HEK293 (cell line): Measurements from ENCODE around the gene ARHGAP42.

ENCODE experiments used
- CTCF ChIA-PET: fragments of 350-600 bp; formaldehyde crosslinking; extraction: SDS; loops from one replicate; lab custom pipeline; 2021; ENCODE audit warnings: antibody characterized with exemption; lab: Yijun Ruan, JAX
- POLR2A ChIA-PET: fragments of 300-600 bp; formaldehyde crosslinking; extraction: SDS; loops from one replicate; lab custom pipeline; 2020; ENCODE audit warnings: antibody characterized with exemption, inconsistent platforms; lab: Yijun Ruan, JAX
- H3K27ac ChIP-seq: fragments of 200-500 bp; sonication (Bioruptor generic); 2 replicates; pipeline ENCODE4 v1.5.1; 2014; ENCODE audit warnings: low read depth, low read length, control low read depth, inconsistent platforms; ENCODE audit errors: extremely low read depth
- H3K36me3 ChIP-seq, 2 experiments: fragments of 200-500 bp in 1 of 2; sonication (Bioruptor generic) in 1 of 2; 1 replicate in 1 of 2; 2 replicates in 1 of 2; pipeline ENCODE4 v1.5.1; 2014 to 2017; ENCODE audit warnings: inconsistent platforms in 2 of 2, low read length in 2 of 2; ENCODE audit not compliant: control insufficient read depth in 2 of 2, insufficient read depth in 1 of 2
- H3K4me1 ChIP-seq: fragments of 200-500 bp; sonication (Bioruptor generic); 2 replicates; pipeline ENCODE4 v1.5.1; 2014; ENCODE audit warnings: mild to moderate bottlenecking, low read length, inconsistent platforms; ENCODE audit not compliant: control insufficient read depth, insufficient read depth
- H3K4me3 ChIP-seq: 2 replicates; pipeline ENCODE4 v1.5.1; 2011; ENCODE audit warnings: low read depth, mild to moderate bottlenecking, control low read depth, low read length, moderate library complexity
- H3K9me3 ChIP-seq: fragments of 200-500 bp; sonication (Bioruptor generic); 2 replicates; pipeline ENCODE4 v1.5.1; 2014; ENCODE audit warnings: low read depth, low read length, inconsistent platforms; ENCODE audit not compliant: control insufficient read depth, insufficient read depth
- FEZF1 ChIP-seq: fragments of 450-650 bp; formaldehyde crosslinking; IDR thresholded peaks from 2 replicates; pipeline ENCODE4 v1.5.1; 2016; ENCODE audit warnings: missing biosample characterization, missing genetic modification characterization
- IKZF3 ChIP-seq: fragments of 450-650 bp; IDR thresholded peaks from 2 replicates; pipeline ENCODE4 v1.5.0; 2018; ENCODE audit warnings: missing biosample characterization, mild to moderate bottlenecking, missing genetic modification characterization, moderate library complexity
- KLF1 ChIP-seq: fragments of 450-650 bp; formaldehyde crosslinking; IDR thresholded peaks from 2 replicates; pipeline ENCODE4 v1.5.1; 2016; ENCODE audit warnings: missing biosample characterization, missing genetic modification characterization
- MEIS1 ChIP-seq: sonication (generic); formaldehyde crosslinking; IDR thresholded peaks from 2 replicates; pipeline ENCODE4 v1.8.1; 2022; ENCODE audit warnings: missing genetic modification reagents, mild to moderate bottlenecking, borderline replicate concordance
- PRDM6 ChIP-seq: fragments of 450-650 bp; formaldehyde crosslinking; IDR thresholded peaks from 2 replicates; pipeline ENCODE4 v1.5.1; 2017; ENCODE audit warnings: missing biosample characterization, missing genetic modification characterization
- SCRT2 ChIP-seq: fragments of 450-650 bp; formaldehyde crosslinking; IDR thresholded peaks from 2 replicates; pipeline ENCODE4 v1.5.1; 2016; ENCODE audit warnings: missing biosample characterization, missing genetic modification characterization
- SETDB1 ChIP-seq: IDR thresholded peaks from one replicate; pipeline ENCODE4 v1.6.1; 2017; ENCODE audit warnings: mild to moderate bottlenecking, low read length, moderate library complexity, mixed read lengths; ENCODE audit not compliant: insufficient read length
- SP3 ChIP-seq: fragments of 450-650 bp; formaldehyde crosslinking; IDR thresholded peaks from 2 replicates; pipeline ENCODE4 v1.5.1; 2016; ENCODE audit warnings: missing biosample characterization, missing genetic modification characterization
- ZBTB10 ChIP-seq: fragments of 450-650 bp; formaldehyde crosslinking; IDR thresholded peaks from 2 replicates; pipeline ENCODE4 v1.5.1; 2016; ENCODE audit warnings: missing biosample characterization, missing genetic modification characterization
- ZBTB7A ChIP-seq: fragments of 450-650 bp; formaldehyde crosslinking; IDR thresholded peaks from 2 replicates; pipeline ENCODE4 v1.5.1; 2016; ENCODE audit warnings: low read depth, missing biosample characterization, missing genetic modification characterization
- ZFHX2 ChIP-seq: fragments of 450-650 bp; formaldehyde crosslinking; conservative IDR thresholded peaks from 2 replicates; pipeline ENCODE4 v1.5.1; 2016; ENCODE audit warnings: missing biosample characterization, missing genetic modification characterization
- ZFP37 ChIP-seq: fragments of 450-650 bp; formaldehyde crosslinking; IDR thresholded peaks from 2 replicates; pipeline ENCODE4 v1.5.1; 2016; ENCODE audit warnings: missing biosample characterization, missing genetic modification characterization
- ZNF169 ChIP-seq: fragments of 450-650 bp; formaldehyde crosslinking; IDR thresholded peaks from 2 replicates; pipeline ENCODE4 v1.5.1; 2016; ENCODE audit warnings: missing biosample characterization, missing genetic modification characterization
- ZNF211 ChIP-seq: fragments of 450-650 bp; formaldehyde crosslinking; IDR thresholded peaks from 2 replicates; pipeline ENCODE4 v1.5.1; 2016; ENCODE audit warnings: low read depth, missing biosample characterization, missing genetic modification characterization
- ZNF26 ChIP-seq: fragments of 450-650 bp; formaldehyde crosslinking; IDR thresholded peaks from 2 replicates; pipeline ENCODE4 v1.5.1; 2016; ENCODE audit warnings: missing biosample characterization, missing genetic modification characterization
- ZNF302 ChIP-seq: fragments of 450-650 bp; formaldehyde crosslinking; IDR thresholded peaks from 2 replicates; pipeline ENCODE4 v1.5.1; 2016; ENCODE audit warnings: missing biosample characterization, missing genetic modification characterization, low read depth
- ZNF341 ChIP-seq: fragments of 450-650 bp; formaldehyde crosslinking; IDR thresholded peaks from 2 replicates; pipeline ENCODE4; 2016; ENCODE audit warnings: low read depth, missing biosample characterization, missing genetic modification characterization
- ZNF354C ChIP-seq: fragments of 450-650 bp; formaldehyde crosslinking; IDR thresholded peaks from 2 replicates; pipeline ENCODE4 v1.5.1; 2016; ENCODE audit warnings: missing biosample characterization, missing genetic modification characterization, low read depth, borderline replicate concordance
- ZNF362 ChIP-seq: fragments of 450-650 bp; formaldehyde crosslinking; IDR thresholded peaks from 2 replicates; pipeline ENCODE4 v1.5.1; 2016; ENCODE audit warnings: missing biosample characterization, missing genetic modification characterization
- ZNF514 ChIP-seq: fragments of 450-650 bp; formaldehyde crosslinking; IDR thresholded peaks from 2 replicates; pipeline ENCODE4 v1.5.1; 2016; ENCODE audit warnings: missing biosample characterization, missing genetic modification characterization
- ZNF585B ChIP-seq: fragments of 450-650 bp; formaldehyde crosslinking; IDR thresholded peaks from 2 replicates; pipeline ENCODE4 v1.5.1; 2016; ENCODE audit warnings: missing biosample characterization, missing genetic modification characterization
- ZNF600 ChIP-seq: fragments of 450-650 bp; formaldehyde crosslinking; IDR thresholded peaks from 2 replicates; pipeline ENCODE4 v1.5.1; 2016; ENCODE audit warnings: missing biosample characterization, missing genetic modification characterization
- ZNF626 ChIP-seq: fragments of 450-650 bp; sonication (Bioruptor Pico); formaldehyde crosslinking; IDR thresholded peaks from 2 replicates; pipeline ENCODE4 v1.5.1; 2018; ENCODE audit warnings: missing biosample characterization, missing genetic modification characterization, inconsistent platforms
- ZNF629 ChIP-seq: fragments of 450-650 bp; formaldehyde crosslinking; IDR thresholded peaks from 2 replicates; pipeline ENCODE4 v1.5.1; 2017; ENCODE audit warnings: missing biosample characterization, missing genetic modification characterization
- ZNF707 ChIP-seq: fragments of 450-650 bp; formaldehyde crosslinking; IDR thresholded peaks from 2 replicates; pipeline ENCODE4 v1.5.1; 2016; ENCODE audit warnings: missing biosample characterization, missing genetic modification characterization
- ZNF776 ChIP-seq: fragments of 450-650 bp; formaldehyde crosslinking; IDR thresholded peaks from 2 replicates; pipeline ENCODE4 v1.5.0; 2017; ENCODE audit warnings: missing biosample characterization, missing genetic modification characterization, borderline replicate concordance
- ZNF837 ChIP-seq: fragments of 450-650 bp; formaldehyde crosslinking; IDR thresholded peaks from 2 replicates; pipeline ENCODE4 v1.5.1; 2016; ENCODE audit warnings: missing biosample characterization, missing genetic modification characterization
- ZNF843 ChIP-seq: fragments of 450-650 bp; formaldehyde crosslinking; IDR thresholded peaks from 2 replicates; pipeline ENCODE4 v1.5.1; 2016; ENCODE audit warnings: missing biosample characterization, missing genetic modification characterization
- ZSCAN16 ChIP-seq: fragments of 450-650 bp; formaldehyde crosslinking; IDR thresholded peaks from 2 replicates; pipeline ENCODE4 v1.5.1; 2016; ENCODE audit warnings: missing biosample characterization, missing genetic modification characterization
- ZSCAN30 ChIP-seq: fragments of 450-650 bp; IDR thresholded peaks from 2 replicates; pipeline ENCODE4 v1.5.1; 2018; ENCODE audit warnings: missing biosample characterization, mild to moderate bottlenecking, missing genetic modification characterization, moderate library complexity

The ARHGAP42 gene

GRCh38 chr11:100990931-100991330, 303.8 kb downstream of the ARHGAP42 start:
- no peaks in the 10 kb centered on the region for H3K4me1 ChIP-seq
- TF ChIP-seq ZNF26 = no peak
- no peak for TF ChIP-seq ZSCAN16 (tag by site-specific recombination)
- no peak for TF ChIP-seq ZNF362 (tag by site-specific recombination)
- no peak for TF ChIP-seq ZNF211 (tag by site-specific recombination)
- TF ChIP-seq ZNF626 (tag by site-specific recombination) = no peak
- no peak for TF ChIP-seq ZNF843
- no peak for TF ChIP-seq SP3
- no peak for TF ChIP-seq ZNF776
- no peak for TF ChIP-seq ZNF169 (tag by site-specific recombination)
- TF ChIP-seq ZNF341 = no peak
- no peak for TF ChIP-seq ZNF302 (tag by site-specific recombination)
- H3K36me3 ChIP-seq = no peaks in the 10 kb centered on the region
- H3K9me3 ChIP-seq = no peaks in the 10 kb centered on the region
- no peak overlapping the region for H3K4me3 ChIP-seq
- CTCF ChIA-PET = interaction anchor here (0.8 kb wide), 1 partner anchor 413 kb away, joined by 3 read pairs; no protein-coding TSS in a partner anchor
- H3K27ac ChIP-seq = no peak overlapping the region
- POLR2A ChIA-PET = no interaction called here

- TF ChIP-seq ZNF707 (tag by site-specific recombination) (no peak), KLF1 (tag by site-specific recombination) (no peak), ZNF600 (tag by site-specific recombination) (no peak), ZNF837 (tag by site-specific recombination) (no peak), ZNF514 (tag by site-specific recombination) (no peak), ZBTB7A (tag by site-specific recombination) (no peak), PRDM6 (tag by site-specific recombination) (no peak), IKZF3 (tag by site-specific recombination) (no peak), ZFHX2 (tag by site-specific recombination) (no peak), MEIS1 (CRISPR knock-in tag) (no peak), ZNF629 (no peak), ZSCAN30 (no peak), ZFP37 (no peak), ZBTB10 (tag by site-specific recombination) (no peak), ZNF585B (tag by site-specific recombination) (no peak), ZNF626 (tag by site-specific recombination) (no peak), FEZF1 (tag by site-specific recombination) (no peak), ZNF354C (tag by site-specific recombination) (no peak), SETDB1 (no peak), SCRT2 (tag by site-specific recombination) (no peak)
- ChIA-PET POLR2A (no interaction called here), CTCF (no interaction called here)
- Histone ChIP-seq H3K36me3 (no peaks in the 10 kb centered on the region), H3K4me3 (no peak overlapping the region), H3K9me3 (no peaks in the 10 kb centered on the region), H3K4me1 (no peaks in the 10 kb centered on the region), H3K27ac (no peak overlapping the region)
Measured at GRCh38 chr11:100991541-100991940, 304.5 kb downstream of the ARHGAP42 start.
